CD14-positive monocyte (primary cell): Measurements from ENCODE around the gene LEPROT. TPM values are rescaled to one million over a fixed set of nuclear protein-coding genes. Genes with fewer than 3 reads are reported as not detected.

Source experiments
- DNase-seq, 3 donors: peaks; one replicate each; pipeline ENCODE4 v3.0.0-alpha.2; 2011 to 2022
- H2AFZ ChIP-seq: 2 replicates; pipeline ENCODE4 v1.6.0; 2012; ENCODE audit warnings: mild to moderate bottlenecking, low read depth, low read length, inconsistent platforms; ENCODE audit not compliant: insufficient read depth, poor library complexity, severe bottlenecking
- H3K27ac ChIP-seq, 2 donors: 1 replicate in 1 of 2; 2 replicates in 1 of 2; pipeline ENCODE4 v1.5.1; 2012 to 2013; ENCODE audit warnings: low read length in 2 of 2, control low read depth in 1 of 2, inconsistent platforms in 1 of 2, low read depth in 1 of 2, mild to moderate bottlenecking in 1 of 2
- H3K27me3 ChIP-seq, 2 donors: one replicate each; pipeline versions ENCODE4 v1.6.0 to v1.6.1; 2011 to 2013; ENCODE audit warnings: low read length in 2 of 2; ENCODE audit not compliant: control insufficient read depth in 2 of 2, insufficient read depth in 2 of 2
- H3K36me3 ChIP-seq, 2 donors: replicated peaks in 1 of 2; 1 replicate in 1 of 2; 2 replicates in 1 of 2; pipeline versions ENCODE4 v1.5.1 to v1.6.1; 2012 to 2013; ENCODE audit warnings: low read length in 2 of 2, control low read depth in 1 of 2, inconsistent platforms in 1 of 2, mild to moderate bottlenecking in 1 of 2; ENCODE audit not compliant: insufficient read depth in 2 of 2, control insufficient read depth in 1 of 2
- H3K4me1 ChIP-seq, 2 donors: 1 replicate in 1 of 2; 2 replicates in 1 of 2; pipeline versions ENCODE4 v1.5.1 to v1.6.1; 2012 to 2013; ENCODE audit warnings: low read length in 2 of 2, control low read depth in 1 of 2, inconsistent platforms in 1 of 2, mild to moderate bottlenecking in 1 of 2, moderate library complexity in 1 of 2; ENCODE audit not compliant: insufficient read depth in 2 of 2, control insufficient read depth in 1 of 2
- H3K4me2 ChIP-seq: replicated peaks from 2 replicates; pipeline ENCODE3; 2012; ENCODE audit warnings: low read length, moderate library complexity, mild to moderate bottlenecking; ENCODE audit not compliant: poor library complexity, severe bottlenecking; ENCODE audit errors: extremely low read depth
- H3K4me3 ChIP-seq, 3 experiments: fragments of 200-600 bp in 1 of 3; sonication (generic) in 1 of 3; replicated peaks in 1 of 3; 1 replicate in 2 of 3; 2 replicates in 1 of 3; pipeline ENCODE4 v1.5.1; 2011 to 2013; ENCODE audit warnings: low read length in 3 of 3, mild to moderate bottlenecking in 3 of 3, control low read depth in 2 of 3, low read depth in 2 of 3, inconsistent platforms in 1 of 3, moderate library complexity in 1 of 3
- H3K79me2 ChIP-seq: 2 replicates; pipeline ENCODE4 v1.6.0; 2012; ENCODE audit warnings: mild to moderate bottlenecking, control low read depth, inconsistent platforms, low read length, moderate library complexity; ENCODE audit not compliant: insufficient read depth
- H3K9ac ChIP-seq: 2 replicates; pipeline ENCODE4 v1.6.0; 2017; ENCODE audit warnings: low read length, mild to moderate bottlenecking; ENCODE audit not compliant: insufficient read depth, poor library complexity, severe bottlenecking
- H3K9me3 ChIP-seq, 2 donors: replicated peaks in 1 of 2; 1 replicate in 1 of 2; 2 replicates in 1 of 2; pipeline versions ENCODE4 v1.5.1 to v1.6.1; 2012 to 2013; ENCODE audit warnings: low read length in 2 of 2, control low read depth in 1 of 2; ENCODE audit not compliant: control insufficient read depth in 1 of 2, insufficient read depth in 1 of 2
- H4K20me1 ChIP-seq: 2 replicates; pipeline ENCODE4 v1.6.0; 2012; ENCODE audit warnings: mild to moderate bottlenecking, low read length, control low read depth, moderate library complexity; ENCODE audit not compliant: insufficient read depth
- H3K27ac Mint-ChIP-seq, 7 donors: one replicate each; pipeline ENCODE4 v1.8.0; 2020; ENCODE audit warnings: mild to moderate bottlenecking in 7 of 7, mixed read lengths in 7 of 7, moderate library complexity in 6 of 7, inconsistent platforms in 2 of 7
- H3K27me3 Mint-ChIP-seq, 3 donors: one replicate each; pipeline ENCODE4 v1.8.0; 2021 to 2022; ENCODE audit warnings: low read depth in 3 of 3, mild to moderate bottlenecking in 3 of 3, mixed read lengths in 3 of 3, moderate library complexity in 3 of 3, inconsistent platforms in 1 of 3
- H3K36me3 Mint-ChIP-seq, 2 donors: one replicate each; pipeline ENCODE4 v1.8.0; 2020; ENCODE audit warnings: mixed read lengths in 2 of 2, inconsistent platforms in 1 of 2, mild to moderate bottlenecking in 1 of 2
- H3K4me1 Mint-ChIP-seq: one replicate; pipeline ENCODE4 v1.8.0; 2020; ENCODE audit warnings: mild to moderate bottlenecking, mixed read lengths
- H3K4me3 Mint-ChIP-seq, 2 donors: one replicate each; pipeline ENCODE4 v1.8.0; 2020; ENCODE audit warnings: mild to moderate bottlenecking in 2 of 2, mixed read lengths in 2 of 2, moderate library complexity in 1 of 2
- H3K9me3 Mint-ChIP-seq, 7 donors: one replicate each; pipeline ENCODE4 v1.8.0; 2020 to 2022; ENCODE audit warnings: mixed read lengths in 7 of 7, mild to moderate bottlenecking in 6 of 7, moderate library complexity in 6 of 7, inconsistent platforms in 2 of 7
- WGBS: methylation state at CpG from one replicate; pipeline ENCODE4 v1.1.5; 2013; ENCODE audit warnings: missing lambda C conversion rate; ENCODE audit not compliant: insufficient coverage; 5-methylcytosine and 5-hydroxymethylcytosine counted together
- intact Hi-C, 2 donors: fragments of 100-400 bp; cut with micrococcal nuclease; formaldehyde crosslinking; loops; one replicate each; pipeline versions ENCODE4 v1.15.0 to v1.15.1; 2023
- polyA plus RNA-seq, 3 donors: library from polyadenylated mRNA; depleted of rRNA in 1 of 3; unstranded in 2 of 3; stranded (reverse) in 1 of 3; fragments of 300-500 nt in 2 of 3; fragments of >200 nt in 1 of 3; fragmentation: Illumina TruSeq in 2 of 3; gene quantifications; 1 replicate in 2 of 3; 2 replicates in 1 of 3; pipeline ENCODE4 v1.2.3, GENCODE V29; 2012 to 2021
- TF ChIP-seq, protein P1 (sequence below): fragments of 200-600 bp; IDR thresholded peaks from one replicate; pipeline ENCODE4 v1.8.0; 2022; ENCODE audit warnings: antibody characterized with exemption, mild to moderate bottlenecking

The LEPROT gene
- polyA plus RNA-seq, 3 donors: 56.3 to 75.0 (median 74.7) TPM

DNA sequence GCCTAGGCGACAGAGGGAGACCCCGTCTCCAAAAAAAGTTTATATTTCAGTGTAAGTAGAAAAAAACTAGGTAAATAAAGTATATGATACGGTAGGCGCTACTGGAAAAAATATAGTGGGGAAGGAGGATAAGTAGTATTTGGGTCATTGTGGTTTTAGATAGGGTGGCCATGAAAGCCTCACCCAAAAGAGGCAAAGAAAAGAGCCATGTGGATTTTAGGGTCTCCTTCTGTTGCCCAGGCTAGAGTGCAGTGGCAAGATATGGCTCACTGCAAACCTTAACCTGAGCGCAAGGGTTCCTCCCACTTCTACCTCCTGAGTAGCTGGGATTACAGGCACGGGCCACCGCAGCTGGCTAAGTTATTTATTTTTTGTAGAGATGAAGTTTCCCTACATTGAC lies 17.1 kb downstream of the LEPROT start:
- no peak for DNase-seq
- Mint-ChIP-seq H3K27ac (no peak overlapping the region), H3K4me3 (no peak overlapping the region), H3K36me3 (peaks cover 26 to 30% of the 10 kb centered on the region in 2 donors), H3K4me1 (no peaks in the 10 kb centered on the region), H3K27me3 (no peaks in the 10 kb centered on the region), H3K9me3 (peaks cover 0 to 3% (median 0%) of the 10 kb centered on the region in 7 donors)
- Histone ChIP-seq H3K4me3 (no peak overlapping the region), H3K9me3 (no peaks in the 10 kb centered on the region), H3K4me1 (no peaks in the 10 kb centered on the region), H3K4me2 (no peak overlapping the region), H3K9ac (no peak overlapping the region), H3K27me3 (no peaks in the 10 kb centered on the region), H3K27ac (no peak overlapping the region), H3K79me2 (no peaks in the 10 kb centered on the region), H3K36me3 (peaks cover 25 to 40% of the 10 kb centered on the region in 2 donors), H4K20me1 (peaks cover 14% of the 10 kb centered on the region), H2AFZ (no peak overlapping the region)
- TF ChIP-seq, protein P1, sequence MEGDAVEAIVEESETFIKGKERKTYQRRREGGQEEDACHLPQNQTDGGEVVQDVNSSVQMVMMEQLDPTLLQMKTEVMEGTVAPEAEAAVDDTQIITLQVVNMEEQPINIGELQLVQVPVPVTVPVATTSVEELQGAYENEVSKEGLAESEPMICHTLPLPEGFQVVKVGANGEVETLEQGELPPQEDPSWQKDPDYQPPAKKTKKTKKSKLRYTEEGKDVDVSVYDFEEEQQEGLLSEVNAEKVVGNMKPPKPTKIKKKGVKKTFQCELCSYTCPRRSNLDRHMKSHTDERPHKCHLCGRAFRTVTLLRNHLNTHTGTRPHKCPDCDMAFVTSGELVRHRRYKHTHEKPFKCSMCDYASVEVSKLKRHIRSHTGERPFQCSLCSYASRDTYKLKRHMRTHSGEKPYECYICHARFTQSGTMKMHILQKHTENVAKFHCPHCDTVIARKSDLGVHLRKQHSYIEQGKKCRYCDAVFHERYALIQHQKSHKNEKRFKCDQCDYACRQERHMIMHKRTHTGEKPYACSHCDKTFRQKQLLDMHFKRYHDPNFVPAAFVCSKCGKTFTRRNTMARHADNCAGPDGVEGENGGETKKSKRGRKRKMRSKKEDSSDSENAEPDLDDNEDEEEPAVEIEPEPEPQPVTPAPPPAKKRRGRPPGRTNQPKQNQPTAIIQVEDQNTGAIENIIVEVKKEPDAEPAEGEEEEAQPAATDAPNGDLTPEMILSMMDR: no peak
- WGBS: 100% methylated on average over 4 of the region's 7 CpGs
- intact Hi-C loops: no loop called here

DNA sequence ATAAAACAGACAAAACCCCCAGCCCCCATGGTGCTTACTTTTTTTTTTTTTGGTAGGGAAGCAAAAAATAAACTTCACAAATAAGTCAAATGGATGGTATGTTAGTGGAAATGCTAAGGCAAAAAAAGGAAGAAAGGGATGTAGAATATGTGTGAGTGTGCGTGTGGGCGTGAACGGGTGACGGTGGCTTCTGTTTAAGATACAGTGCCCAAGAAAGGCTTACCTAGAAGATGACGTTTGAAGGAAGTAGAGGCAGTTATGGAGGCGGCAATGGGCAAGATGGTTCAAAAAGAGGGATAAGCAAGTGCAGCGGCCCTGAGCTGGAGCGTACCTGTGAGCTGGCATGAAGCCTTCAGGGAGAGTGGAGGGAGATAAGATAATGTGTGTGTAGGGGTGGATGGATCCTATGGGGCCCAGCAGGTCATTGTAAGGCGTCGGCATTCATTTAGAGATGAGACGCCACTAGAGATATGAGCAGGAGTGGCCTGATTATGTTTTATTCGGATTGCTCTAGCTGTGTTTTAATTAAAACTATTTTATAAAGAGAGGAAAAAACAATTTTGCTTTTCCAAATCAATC lies 19.9 kb downstream of the LEPROT start:
- H3K4me1 Mint-ChIP-seq: no peaks in the 10 kb centered on the region
- peaks cover 0 to 2% (median 0%) of the 10 kb centered on the region in 3 donors for H3K27me3 Mint-ChIP-seq
- peaks cover 9 to 14% of the 10 kb centered on the region in 2 donors for H3K36me3 Mint-ChIP-seq
- Histone ChIP-seq H3K79me2 (no peaks in the 10 kb centered on the region), H3K4me3 (no peak overlapping the region), H3K9me3 (no peaks in the 10 kb centered on the region), H2AFZ (no peak overlapping the region), H3K27me3 (no peaks in the 10 kb centered on the region), H3K27ac (no peak overlapping the region), H4K20me1 (no peaks in the 10 kb centered on the region), H3K4me2 (no peak overlapping the region), H3K36me3 (peaks cover 6 to 16% of the 10 kb centered on the region in 2 donors), H3K9ac (no peak overlapping the region), H3K4me1 (no peaks in the 10 kb centered on the region)
- TF ChIP-seq, protein P1: no peak
- no peak overlapping the region for H3K27ac Mint-ChIP-seq
- H3K9me3 Mint-ChIP-seq: peaks cover 0 to 3% (median 0%) of the 10 kb centered on the region in 7 donors
- no peak overlapping the region for H3K4me3 Mint-ChIP-seq
- WGBS: 74% methylated on average over 8 of the region's 12 CpGs
- no peak for DNase-seq
- intact Hi-C loops: no loop called here
